ENCODE results near the gene BLOC1S2. TPM values are rescaled to one million over a fixed set of nuclear protein-coding genes. Genes with fewer than 3 reads are reported as not detected.

Gene BLOC1S2
- total RNA-seq, 1 experiment from 2014 or later: 54.1 TPM

DNA sequence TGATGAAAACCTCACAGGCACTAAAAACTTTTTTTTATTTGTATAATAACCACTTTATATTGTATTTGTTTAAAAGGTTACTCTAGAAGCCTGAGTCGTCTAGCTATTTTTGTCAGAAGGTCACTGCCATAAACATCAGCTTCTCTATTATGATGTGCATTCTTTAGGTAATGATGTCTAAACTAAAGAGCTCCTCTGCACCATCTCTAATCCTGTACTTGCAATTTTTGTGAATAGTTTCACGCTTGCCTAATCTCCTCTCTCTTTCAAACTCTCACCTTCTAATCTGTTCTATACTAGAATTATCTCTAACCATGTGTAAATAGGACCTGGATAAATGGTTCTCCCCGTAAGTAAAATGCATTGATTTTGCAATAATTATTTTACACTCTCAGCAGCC lies 46.6 kb downstream of the BLOC1S2 start:
- TF ChIP-seq MYBL2 (CRISPR knock-in tag; IDR thresholded peaks at IDR 0.05): no peak
- TF ChIP-seq IRF1 (CRISPR knock-in tag; IDR thresholded peaks at IDR 0.05): no peak
- TF ChIP-seq, protein P1, sequence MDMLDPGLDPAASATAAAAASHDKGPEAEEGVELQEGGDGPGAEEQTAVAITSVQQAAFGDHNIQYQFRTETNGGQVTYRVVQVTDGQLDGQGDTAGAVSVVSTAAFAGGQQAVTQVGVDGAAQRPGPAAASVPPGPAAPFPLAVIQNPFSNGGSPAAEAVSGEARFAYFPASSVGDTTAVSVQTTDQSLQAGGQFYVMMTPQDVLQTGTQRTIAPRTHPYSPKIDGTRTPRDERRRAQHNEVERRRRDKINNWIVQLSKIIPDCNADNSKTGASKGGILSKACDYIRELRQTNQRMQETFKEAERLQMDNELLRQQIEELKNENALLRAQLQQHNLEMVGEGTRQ (CRISPR knock-in tag; IDR thresholded peaks at IDR 0.05): no peak
- TF ChIP-seq NFATC4 (CRISPR knock-in tag; IDR thresholded peaks at IDR 0.05): no peak
- TF ChIP-seq, protein P2, sequence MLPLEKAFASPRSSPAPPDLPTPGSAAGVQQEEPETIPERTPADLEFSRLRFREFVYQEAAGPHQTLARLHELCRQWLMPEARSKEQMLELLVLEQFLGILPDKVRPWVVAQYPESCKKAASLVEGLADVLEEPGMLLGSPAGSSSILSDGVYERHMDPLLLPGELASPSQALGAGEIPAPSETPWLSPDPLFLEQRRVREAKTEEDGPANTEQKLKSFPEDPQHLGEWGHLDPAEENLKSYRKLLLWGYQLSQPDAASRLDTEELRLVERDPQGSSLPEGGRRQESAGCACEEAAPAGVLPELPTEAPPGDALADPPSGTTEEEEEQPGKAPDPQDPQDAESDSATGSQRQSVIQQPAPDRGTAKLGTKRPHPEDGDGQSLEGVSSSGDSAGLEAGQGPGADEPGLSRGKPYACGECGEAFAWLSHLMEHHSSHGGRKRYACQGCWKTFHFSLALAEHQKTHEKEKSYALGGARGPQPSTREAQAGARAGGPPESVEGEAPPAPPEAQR (CRISPR knock-in tag; IDR thresholded peaks at IDR 0.05): no peak
- no peak for TF ChIP-seq JAZF1 (CRISPR knock-in tag; IDR thresholded peaks at IDR 0.05)
- Mint-ChIP-seq H3K36me3 (peaks cover 51% of the 10 kb centered on the region), H3K27me3 (ENCODE audit: low read depth) (no peaks in the 10 kb centered on the region), H3K27ac (no peak overlapping the region), H3K4me1 (no peaks in the 10 kb centered on the region), H3K4me3 (no peak overlapping the region), H3K9me3 (no peaks in the 10 kb centered on the region)
- ATAC-seq: no peak
- ChIA-PET POLR2A (no interaction called here), CTCF (interaction anchor here (0.6 to 1.5 kb wide), 7 partner anchors 8 to 394 kb away, joined by 3 to 6 read pairs (median 3); partner anchors contain the start of gene DNMBP)
- DNase-seq (ENCODE audit: low spot score): no peak

DNA sequence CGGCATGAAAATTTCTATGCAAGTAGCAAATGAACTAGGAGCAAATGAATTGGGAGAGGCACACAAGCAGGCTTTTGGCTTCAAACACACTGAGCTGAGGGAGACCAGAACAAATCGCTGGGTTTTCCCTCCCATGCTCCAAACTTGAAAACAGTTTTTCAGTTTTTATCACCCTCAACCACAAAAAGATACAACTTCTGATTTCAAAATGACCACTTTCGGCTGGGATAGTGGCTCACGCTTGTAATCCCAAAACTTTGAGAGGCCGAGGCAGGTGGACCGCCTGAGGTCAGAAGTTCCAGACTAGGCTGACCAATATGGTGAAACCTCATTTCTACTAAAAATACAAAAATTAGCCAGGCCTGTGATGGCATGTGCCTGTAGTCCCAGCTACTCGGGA lies 48.1 kb downstream of the BLOC1S2 start:
- Mint-ChIP-seq H3K27ac (no peak overlapping the region), H3K27me3 (ENCODE audit: low read depth) (no peaks in the 10 kb centered on the region), H3K9me3 (no peaks in the 10 kb centered on the region), H3K36me3 (peaks cover 48% of the 10 kb centered on the region), H3K4me1 (no peaks in the 10 kb centered on the region), H3K4me3 (no peak overlapping the region)
- no peak for DNase-seq (ENCODE audit: low spot score)
- ATAC-seq: no peak
- TF ChIP-seq RORB (CRISPR knock-in tag; IDR thresholded peaks at IDR 0.05) (no peak), JUN (CRISPR knock-in tag; IDR thresholded peaks at IDR 0.05) (no peak), NR3C1 (CRISPR knock-in tag; conservative IDR thresholded peaks at IDR 0.05; ENCODE audit: low read depth) (no peak), ATF2 (CRISPR knock-in tag; IDR thresholded peaks at IDR 0.05; ENCODE audit: borderline replicate concordance, low read depth) (no peak), OVOL2 (CRISPR knock-in tag; IDR thresholded peaks at IDR 0.05; ENCODE audit: borderline replicate concordance) (no peak), JAZF1 (CRISPR knock-in tag; IDR thresholded peaks at IDR 0.05) (no peak), TP53 (CRISPR knock-in tag; IDR thresholded peaks at IDR 0.05) (no peak), FOXJ3 (CRISPR knock-in tag; IDR thresholded peaks at IDR 0.05; ENCODE audit: borderline replicate concordance) (no peak), GABPB1 (CRISPR knock-in tag; IDR thresholded peaks at IDR 0.05) (no peak), GRHL2 (CRISPR knock-in tag; IDR thresholded peaks at IDR 0.05; ENCODE audit: insufficient replicate concordance, severe bottlenecking) (no peak), AR (CRISPR knock-in tag; IDR thresholded peaks at IDR 0.05) (no peak), ESRRA (CRISPR knock-in tag; IDR thresholded peaks at IDR 0.05; ENCODE audit: borderline replicate concordance) (no peak)
- TF ChIP-seq, protein P3, sequence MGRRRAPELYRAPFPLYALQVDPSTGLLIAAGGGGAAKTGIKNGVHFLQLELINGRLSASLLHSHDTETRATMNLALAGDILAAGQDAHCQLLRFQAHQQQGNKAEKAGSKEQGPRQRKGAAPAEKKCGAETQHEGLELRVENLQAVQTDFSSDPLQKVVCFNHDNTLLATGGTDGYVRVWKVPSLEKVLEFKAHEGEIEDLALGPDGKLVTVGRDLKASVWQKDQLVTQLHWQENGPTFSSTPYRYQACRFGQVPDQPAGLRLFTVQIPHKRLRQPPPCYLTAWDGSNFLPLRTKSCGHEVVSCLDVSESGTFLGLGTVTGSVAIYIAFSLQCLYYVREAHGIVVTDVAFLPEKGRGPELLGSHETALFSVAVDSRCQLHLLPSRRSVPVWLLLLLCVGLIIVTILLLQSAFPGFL (CRISPR knock-in tag; IDR thresholded peaks at IDR 0.05; ENCODE audit: borderline replicate concordance): no peak
- TF ChIP-seq, protein P4, sequence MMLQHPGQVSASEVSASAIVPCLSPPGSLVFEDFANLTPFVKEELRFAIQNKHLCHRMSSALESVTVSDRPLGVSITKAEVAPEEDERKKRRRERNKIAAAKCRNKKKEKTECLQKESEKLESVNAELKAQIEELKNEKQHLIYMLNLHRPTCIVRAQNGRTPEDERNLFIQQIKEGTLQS (CRISPR knock-in tag; conservative IDR thresholded peaks at IDR 0.05): no peak
- TF ChIP-seq, protein P5, sequence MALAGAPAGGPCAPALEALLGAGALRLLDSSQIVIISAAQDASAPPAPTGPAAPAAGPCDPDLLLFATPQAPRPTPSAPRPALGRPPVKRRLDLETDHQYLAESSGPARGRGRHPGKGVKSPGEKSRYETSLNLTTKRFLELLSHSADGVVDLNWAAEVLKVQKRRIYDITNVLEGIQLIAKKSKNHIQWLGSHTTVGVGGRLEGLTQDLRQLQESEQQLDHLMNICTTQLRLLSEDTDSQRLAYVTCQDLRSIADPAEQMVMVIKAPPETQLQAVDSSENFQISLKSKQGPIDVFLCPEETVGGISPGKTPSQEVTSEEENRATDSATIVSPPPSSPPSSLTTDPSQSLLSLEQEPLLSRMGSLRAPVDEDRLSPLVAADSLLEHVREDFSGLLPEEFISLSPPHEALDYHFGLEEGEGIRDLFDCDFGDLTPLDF (CRISPR knock-in tag; IDR thresholded peaks at IDR 0.05): no peak
- TF ChIP-seq, protein P1 (CRISPR knock-in tag; IDR thresholded peaks at IDR 0.05): no peak
- CTCF ChIA-PET: no interaction called here
- POLR2A ChIA-PET: interaction anchor here (0.7 kb wide), 1 partner anchor 388 kb away, joined by 7 read pairs; no protein-coding TSS in a partner anchor
